Ammon's horn (tissue), 1 donor: ENCODE data around the gene BID.
A peak's percentile ranks its signal among the peaks of the same experiment; 100 is the strongest.

Experiments used
- DNase-seq: peaks from one replicate; pipeline ENCODE4 v3.0.0-alpha.2; 2016; ENCODE audit warnings: low spot score

Gene BID

GRCh38 chr22:17783773-17784480 is 9.7 kb upstream of the BID start:
- DNase-seq, result no peak

- peak; percentile 57 for DNase-seq
Observed at GRCh38 chr22:17783312-17783711, 9.0 kb upstream of the BID start.

DNA sequence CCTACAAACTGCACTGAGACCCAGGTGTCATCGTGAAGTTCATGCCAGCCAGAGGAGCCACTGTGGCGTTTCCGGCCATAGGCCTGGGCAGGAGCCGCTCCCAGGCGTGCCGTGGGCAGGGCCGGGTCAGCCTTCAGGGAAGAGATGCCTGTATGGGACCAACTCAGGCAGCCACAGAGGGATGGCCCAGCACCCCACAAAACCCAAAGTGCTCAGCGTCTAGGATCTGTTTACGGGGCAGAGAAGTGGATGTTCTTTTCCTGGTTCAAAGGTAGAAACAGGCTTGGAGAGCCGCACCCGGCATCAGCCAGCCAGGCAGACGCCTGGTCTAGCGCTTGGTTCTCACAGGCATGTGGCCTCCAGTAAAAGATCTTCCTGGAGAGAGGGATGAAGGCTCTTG is 8.4 kb upstream of the BID start:
- no peak for DNase-seq

DNA sequence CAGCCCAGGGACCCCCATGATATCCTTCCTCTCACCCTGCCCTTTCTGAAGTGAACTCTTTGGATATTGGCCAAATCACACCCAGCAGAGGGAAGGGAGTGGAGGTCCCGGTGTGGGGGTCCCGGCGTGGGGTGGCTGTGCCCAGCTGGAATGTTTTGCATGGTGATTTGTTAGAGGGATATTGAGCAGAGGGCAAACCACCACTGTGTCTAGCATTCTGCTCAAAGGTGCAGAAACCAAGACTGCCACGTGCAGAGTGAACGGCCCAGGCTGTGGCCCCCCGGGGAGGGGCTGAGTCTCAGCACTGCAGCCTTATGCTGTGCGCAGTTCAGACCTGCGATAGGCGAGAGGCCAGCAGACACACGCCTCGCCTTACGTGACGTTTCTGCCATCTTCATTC is 7.9 kb upstream of the BID start:
- no peak for DNase-seq

DNA sequence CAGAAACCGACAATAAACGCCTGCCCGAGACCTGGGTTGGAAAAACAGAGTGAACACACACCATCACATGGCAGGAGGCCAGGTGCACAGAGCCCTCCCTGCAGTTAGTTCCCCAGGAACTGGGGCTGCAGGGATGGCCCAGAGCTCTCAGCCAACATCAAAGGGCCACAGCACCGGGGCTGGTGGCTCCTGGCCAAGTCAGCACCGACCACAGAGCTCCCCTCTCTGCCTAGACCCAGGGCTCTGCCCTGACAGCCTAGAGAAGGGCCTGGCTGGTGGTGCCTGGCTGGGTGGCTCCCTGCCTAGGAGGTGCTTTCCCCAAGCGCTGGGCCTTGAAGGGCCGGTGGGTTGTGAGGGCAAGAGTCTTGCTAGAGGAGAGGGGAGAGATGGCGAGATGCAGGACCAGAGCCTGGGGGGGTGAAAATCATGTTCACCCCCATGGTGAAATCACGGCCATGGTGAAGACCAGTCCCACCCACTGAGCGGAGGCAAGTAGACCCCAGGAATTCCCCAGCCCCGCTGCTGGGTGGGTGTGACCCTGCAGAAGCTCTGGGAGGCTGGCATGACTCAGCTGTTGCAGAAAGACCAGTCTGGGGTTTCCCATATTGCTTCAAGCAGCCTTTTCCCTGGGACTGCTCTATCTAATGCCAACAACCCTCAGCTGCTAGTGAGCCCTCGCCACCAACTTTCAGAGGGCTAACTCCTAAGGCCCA is 7.2 kb upstream of the BID start:
- no peak for DNase-seq

- no peak for DNase-seq
Observed at GRCh38 chr22:17780741-17781318, 6.6 kb upstream of the BID start.

DNA sequence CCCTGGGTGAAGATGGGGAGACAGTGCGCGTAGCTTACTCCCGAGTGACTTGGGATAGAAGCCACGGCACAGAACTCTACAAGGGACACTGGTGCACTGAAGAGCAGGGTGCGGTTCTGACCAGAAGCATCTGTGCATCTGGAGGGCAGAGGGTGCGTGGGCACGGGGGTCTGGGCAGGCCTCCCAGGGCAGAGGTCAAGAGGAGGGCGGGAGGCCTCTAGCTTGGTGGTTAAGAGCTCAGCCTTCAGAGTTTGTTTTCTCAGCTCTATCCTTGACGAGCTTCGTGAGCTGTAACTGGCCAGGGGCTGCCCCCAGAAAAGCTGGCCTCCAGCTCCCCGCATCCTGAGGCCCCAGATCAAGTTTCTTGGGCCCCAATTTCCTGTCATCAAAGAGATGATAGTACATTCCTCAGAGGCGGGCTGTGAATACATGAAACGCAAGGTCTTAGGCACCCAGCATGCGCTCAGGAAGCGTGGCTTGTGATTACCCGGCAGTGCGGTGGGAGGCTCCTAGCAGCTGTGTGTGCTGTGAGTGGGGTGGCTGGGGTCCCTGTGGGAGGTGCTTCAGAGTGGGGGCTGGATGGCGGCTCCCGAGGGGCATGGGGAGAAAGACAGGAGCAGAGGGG is 6.0 kb upstream of the BID start:
- DNase-seq, result no peak

GRCh38 chr22:17779286-17780115 is 5.2 kb upstream of the BID start:
- DNase-seq, result no peak

DNA sequence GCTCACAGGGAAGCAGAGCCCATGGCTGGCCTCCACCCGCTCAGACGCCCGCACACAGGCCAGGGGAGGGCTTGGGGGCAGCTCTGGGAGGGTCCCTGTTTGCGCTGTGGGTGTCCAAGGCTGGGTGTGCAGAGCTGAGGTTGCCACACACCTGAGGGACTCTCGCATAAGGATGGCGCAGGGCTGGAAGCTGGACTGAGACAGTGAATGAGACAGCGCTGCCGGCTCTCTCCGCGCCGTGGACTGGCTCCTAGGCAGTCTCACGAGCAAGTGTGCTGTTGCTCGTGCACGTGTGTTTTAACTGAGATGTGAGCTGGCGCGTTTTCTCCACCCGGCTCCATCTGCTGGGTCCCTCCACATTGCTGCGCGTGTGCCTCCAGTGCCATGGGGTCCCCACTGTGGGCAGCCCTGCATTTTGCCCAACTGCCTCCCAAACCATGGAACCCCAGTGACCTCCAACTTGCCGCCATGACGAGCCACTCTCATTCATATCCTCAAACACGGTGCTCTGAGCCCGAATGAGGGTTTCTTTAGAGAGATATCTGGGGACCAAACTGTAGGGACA is 4.2 kb upstream of the BID start:
- DNase-seq, result no peak

DNA sequence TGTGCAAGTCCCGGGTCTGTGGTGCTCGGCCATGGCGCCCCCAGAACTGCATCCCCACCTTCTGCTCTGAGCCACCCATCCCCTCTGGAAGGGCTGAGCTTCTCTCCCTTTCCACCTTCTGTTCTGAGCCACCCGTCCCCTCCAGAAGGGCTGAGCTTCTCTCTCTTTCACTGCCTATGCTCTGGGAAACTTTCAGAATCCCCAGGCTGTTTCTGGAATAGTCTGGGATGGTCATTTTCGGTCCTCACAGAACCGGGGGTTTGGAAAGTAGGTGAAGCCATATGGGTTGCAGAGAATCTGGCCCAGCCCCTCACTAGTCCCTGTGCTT is 3.4 kb upstream of the BID start:
- no peak for DNase-seq

GRCh38 chr22:17777005-17777716 is 2.9 kb upstream of the BID start:
- DNase-seq, result no peak

GRCh38 chr22:17775781-17776465 is 1.7 kb upstream of the BID start:
- no peak for DNase-seq

DNA sequence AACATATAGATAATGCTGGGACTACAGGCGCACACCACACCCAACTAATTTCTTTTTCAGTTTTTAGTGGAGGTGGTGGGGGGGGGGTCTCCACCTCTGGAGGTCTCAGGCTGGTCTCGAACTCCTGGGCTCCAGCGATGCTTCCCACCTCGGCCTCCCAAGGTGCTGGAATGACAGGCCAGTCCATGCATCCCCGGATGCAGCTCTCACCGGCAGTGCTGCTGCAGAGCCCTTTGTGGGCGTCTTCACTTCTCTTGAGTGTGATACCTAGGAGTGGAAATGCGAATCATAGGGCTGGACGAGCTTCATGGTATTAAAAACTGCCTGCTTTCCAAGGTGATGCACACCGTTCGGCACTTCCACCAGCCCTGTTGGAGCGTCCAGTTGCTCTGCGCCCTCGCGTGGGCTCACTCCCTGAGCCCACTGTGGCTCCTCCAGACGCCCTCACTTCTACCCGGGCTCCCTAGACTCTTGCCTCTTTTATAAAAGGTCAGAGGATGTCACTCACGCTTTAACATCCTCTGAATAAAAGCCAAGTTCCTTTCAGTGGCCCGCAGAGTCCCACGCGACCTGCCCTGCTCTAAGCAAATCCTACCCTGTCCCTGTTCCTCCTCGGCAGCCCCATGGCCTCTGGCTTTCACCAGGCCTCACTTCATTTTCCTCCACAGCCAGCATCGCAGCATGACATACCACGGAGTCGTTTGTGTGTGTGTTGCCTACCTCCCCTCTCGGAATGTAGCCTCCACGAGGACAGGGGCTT is 837 bp upstream of the BID start:
- DNase-seq, result no peak

DNA sequence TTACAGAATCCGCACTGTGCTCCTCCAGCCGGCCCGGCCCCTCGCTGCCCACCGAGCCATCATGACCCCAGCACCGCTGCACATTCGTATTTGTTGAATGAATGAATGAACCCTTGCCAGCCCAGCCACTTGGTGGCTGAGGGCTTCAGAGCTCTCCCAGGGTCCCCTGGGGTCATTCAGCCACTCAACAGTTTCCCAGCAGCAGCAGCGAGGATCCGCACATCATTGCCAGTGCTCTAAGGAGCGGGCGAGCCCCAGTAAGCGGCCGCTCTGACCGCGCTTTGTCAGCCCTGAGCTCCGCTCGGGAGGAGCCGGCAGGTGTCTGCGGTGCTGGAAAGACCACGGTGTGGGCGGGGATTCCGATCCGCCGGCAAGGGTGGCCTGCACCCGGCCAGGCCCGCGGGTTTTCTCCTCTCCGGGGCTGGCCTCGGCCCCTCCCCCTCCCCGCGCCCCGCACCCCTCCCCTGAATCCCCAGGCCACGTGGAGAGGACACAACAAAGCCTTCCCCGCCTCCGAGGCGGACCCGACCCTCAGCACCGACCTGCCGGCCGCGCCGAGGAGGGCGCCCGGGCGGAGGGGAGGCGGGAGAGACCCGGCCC is 563 bp downstream of the BID start:
- no peak for DNase-seq

- DNase-seq, result peak; percentile 46
Observed at GRCh38 chr22:17772958-17773605, 1.2 kb downstream of the BID start.

- no peak for DNase-seq
Observed at GRCh38 chr22:17772249-17772957, 1.9 kb downstream of the BID start.

DNA sequence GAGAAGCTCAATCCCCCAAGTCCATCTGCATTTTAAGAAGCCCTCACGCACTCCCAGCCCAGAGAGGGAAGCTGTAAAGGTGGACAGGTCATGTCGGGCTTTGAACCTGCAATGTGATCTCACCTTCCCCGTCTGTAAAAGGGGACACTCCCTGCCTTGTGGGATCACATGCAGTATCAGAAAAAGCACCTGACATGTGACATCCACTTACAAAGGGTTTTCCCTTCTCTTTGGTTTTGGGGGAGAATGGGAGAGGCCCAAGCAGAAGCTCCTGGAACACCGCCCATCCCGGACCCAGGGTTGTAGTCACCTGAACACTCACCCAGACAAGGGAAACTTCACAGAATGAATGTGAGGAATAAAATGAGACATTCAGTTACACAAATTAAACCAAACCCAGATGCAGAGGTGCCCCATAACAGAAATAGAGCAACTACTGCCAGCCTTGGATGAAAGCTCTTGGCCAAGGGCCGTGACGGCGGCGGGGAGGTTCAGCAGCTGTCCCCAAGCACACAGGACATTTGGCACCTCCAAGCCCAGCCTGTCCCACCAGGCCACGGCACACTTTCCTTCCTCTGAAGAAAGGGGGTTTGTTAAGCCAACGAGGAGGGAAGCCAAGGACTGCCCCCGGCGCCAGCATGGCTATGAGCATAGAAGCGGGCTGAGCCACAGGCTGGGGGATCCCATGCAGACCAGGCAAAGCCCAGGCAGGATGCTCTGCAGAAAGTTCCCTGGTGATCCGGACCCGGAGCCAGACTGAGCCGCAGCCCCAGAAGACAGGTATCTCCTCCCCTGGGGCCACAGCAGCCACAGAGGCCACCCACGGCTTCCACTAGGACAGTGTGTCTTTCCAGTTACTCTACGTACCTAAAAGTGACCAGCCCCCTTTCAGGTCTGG is 3.8 kb downstream of the BID start:
- DNase-seq, result peak; percentile 82
